HG03025 (cell line): ENCODE data around the gene PTGR1.
"Not testable (repeated sequence)": the region's sequence is repeated elsewhere in the genome, so short reads cannot be mapped to it uniquely, and the experiment has no call there.

ENCODE experiments used
- ATAC-seq: cut with Tn5 transposase; IDR thresholded peaks from one replicate; pipeline ENCODE4 v1.9.1; 2021; ENCODE audit warnings: mild to moderate bottlenecking, moderate library complexity; ENCODE audit not compliant: unreplicated experiment, low FRiP score

PTGR1 gene

GRCh38 chr9:111555425-111555824 is 44.0 kb downstream of the PTGR1 start:
- not testable (repeated sequence) for ATAC-seq

GRCh38 chr9:111548623-111549022 is 50.8 kb downstream of the PTGR1 start:
- no peak for ATAC-seq

GRCh38 chr9:111542497-111543254 is 56.8 kb downstream of the PTGR1 start:
- no peak for ATAC-seq

GRCh38 chr9:111533099-111533790 is 66.2 kb downstream of the PTGR1 start:
- no peak for ATAC-seq

- no peak for ATAC-seq
These were observed 67.7 kb downstream of the PTGR1 start for GRCh38 chr9:111531716-111532115.

- ATAC-seq = no peak
These were observed 69.7 kb downstream of the PTGR1 start for GRCh38 chr9:111529787-111530186.

GRCh38 chr9:111527347-111527746 is 72.1 kb downstream of the PTGR1 start:
- no peak for ATAC-seq

GRCh38 chr9:111525056-111525977 is 74.1 kb downstream of the PTGR1 start, which contains the start of gene ZNF483:
TSS of gene ZNF483 (plus strand) at chr9:111525179. CDS start at chr9:111527396, 2,217 bp downstream.
- ATAC-seq = no peak

- no peak for ATAC-seq
These were observed 74.8 kb downstream of the PTGR1 start for GRCh38 chr9:111524731-111525055.

- no peak for ATAC-seq
These were observed 83.4 kb downstream of the PTGR1 start for GRCh38 chr9:111516061-111516465.

GRCh38 chr9:111514967-111515366 is 84.5 kb downstream of the PTGR1 start:
- no peak for ATAC-seq
